Endothelial cell of umbilical vein (primary cell): ENCODE data around the gene ATP6V0A4. TPM values are rescaled to one million over a fixed set of nuclear protein-coding genes. Genes with fewer than 3 reads are reported as not detected.

Experiments
- BruUV-seq: library from RNA; stranded (reverse); fragments of 400-500 nt; replicated peaks from 2 replicates; lab custom pipeline; 2021; lab: Mats Ljungman, UMichigan
- CTCF ChIA-PET: fragments of 300-600, 350-600 bp; sonication (Branson Sonifier 250); formaldehyde crosslinking; loops from one replicate; lab custom pipeline; 2021; ENCODE audit warnings: antibody characterized with exemption, inconsistent platforms; lab: Charles Lee
- POLR2A ChIA-PET: fragments of 300-600, 350-600 bp; sonication (Branson Sonifier 250); formaldehyde crosslinking; loops from one replicate; lab custom pipeline; 2021; ENCODE audit warnings: antibody characterized with exemption, inconsistent platforms; lab: Charles Lee
- DNase-seq: peaks from one replicate; pipeline ENCODE4 v3.0.0-alpha.2; 2011; ENCODE audit warnings: low read depth, low spot score
- FAIRE-seq: peaks from 2 replicates; lab custom pipeline; 2011; peaks lifted over from hg19 to GRCh38; lab: Jason Lieb, UNC
- H2AFZ ChIP-seq: 2 replicates; pipeline ENCODE4 v1.6.0; 2012; ENCODE audit warnings: low read depth, low read length, control low read depth, inconsistent platforms
- H3K27ac ChIP-seq: 2 replicates; pipeline ENCODE4 v1.5.1; 2011; ENCODE audit warnings: low read depth, mild to moderate bottlenecking, control low read depth, low read length, moderate library complexity; ENCODE audit not compliant: insufficient read depth
- H3K27me3 ChIP-seq, 2 experiments: 2 replicates each; pipeline versions ENCODE4 v1.6.0 to v1.6.1; 2011; ENCODE audit warnings: low read length in 2 of 2, mixed read lengths in 1 of 2; ENCODE audit not compliant: control insufficient read depth in 2 of 2, insufficient read depth in 2 of 2
- H3K36me3 ChIP-seq, 2 experiments: 2 replicates in 1 of 2; 3 replicates in 1 of 2; pipeline ENCODE4 v1.5.1; 2011; ENCODE audit warnings: low read length in 2 of 2, mild to moderate bottlenecking in 1 of 2, moderate library complexity in 1 of 2; ENCODE audit not compliant: control insufficient read depth in 2 of 2, insufficient read depth in 2 of 2; ENCODE audit errors: extremely low read depth in 1 of 2
- H3K4me1 ChIP-seq: 3 replicates; pipeline ENCODE4 v1.5.1; 2011; ENCODE audit warnings: mild to moderate bottlenecking, low read length; ENCODE audit not compliant: control insufficient read depth, insufficient read depth; ENCODE audit errors: extremely low read depth
- H3K4me2 ChIP-seq: 2 replicates; pipeline ENCODE4 v1.6.1; 2011; ENCODE audit warnings: low read length, control low read depth, mixed read lengths; ENCODE audit not compliant: insufficient read depth
- H3K4me3 ChIP-seq, 3 experiments: fragments of 200-600 bp in 1 of 3; sonication (generic), shearing (Covaris generic) in 1 of 3; replicated peaks in 1 of 3; 2 replicates each; pipeline ENCODE4 v1.5.1; 2011 to 2016; ENCODE audit warnings: control low read depth in 3 of 3, low read length in 3 of 3, mild to moderate bottlenecking in 2 of 3, inconsistent platforms in 1 of 3, low read depth in 1 of 3, moderate library complexity in 1 of 3; ENCODE audit not compliant: insufficient read depth in 1 of 3
- H3K79me2 ChIP-seq: 2 replicates; pipeline ENCODE4 v1.6.0; 2012; ENCODE audit warnings: low read length, inconsistent platforms; ENCODE audit not compliant: control insufficient read depth, insufficient read depth
- H3K9ac ChIP-seq: replicated peaks from 2 replicates; pipeline ENCODE3; 2011; ENCODE audit warnings: low read length, control low read depth; ENCODE audit not compliant: insufficient read depth; ENCODE audit errors: extremely low read depth
- H3K9me1 ChIP-seq: replicated peaks from 3 replicates; pipeline ENCODE4 v1.6.0; 2011; ENCODE audit warnings: mild to moderate bottlenecking, low read length; ENCODE audit not compliant: control insufficient read depth, insufficient read depth; ENCODE audit errors: extremely low read depth
- H3K9me3 ChIP-seq: replicated peaks from 2 replicates; pipeline ENCODE4 v1.5.1; 2012; ENCODE audit warnings: low read length, inconsistent platforms; ENCODE audit not compliant: control insufficient read depth, insufficient read depth
- H4K20me1 ChIP-seq: replicated peaks from 2 replicates; pipeline ENCODE3; 2011; ENCODE audit warnings: mild to moderate bottlenecking, low read length; ENCODE audit not compliant: control insufficient read depth, insufficient read depth; ENCODE audit errors: extremely low read depth
- EZH2 ChIP-seq: IDR thresholded peaks from 2 replicates; pipeline ENCODE4 v1.6.1; 2012; ENCODE audit warnings: borderline replicate concordance, low read depth, mild to moderate bottlenecking, moderate library complexity, low read length, inconsistent platforms; ENCODE audit not compliant: severe bottlenecking
- FOS ChIP-seq: IDR thresholded peaks from 2 replicates; pipeline ENCODE4 v1.6.1; 2011; ENCODE audit warnings: mild to moderate bottlenecking, low read length, moderate library complexity, borderline replicate concordance; ENCODE audit not compliant: insufficient read depth
- GATA2 ChIP-seq: IDR thresholded peaks from 2 replicates; pipeline ENCODE4 v1.7.0; 2011; ENCODE audit warnings: low read depth, mild to moderate bottlenecking, moderate library complexity, mixed read lengths, low read length; ENCODE audit not compliant: insufficient read length, insufficient read depth
- JUN ChIP-seq: IDR thresholded peaks from 2 replicates; pipeline ENCODE4 v1.6.1; 2011; ENCODE audit warnings: borderline replicate concordance, low read depth; ENCODE audit not compliant: insufficient read length, insufficient read depth
- MYC ChIP-seq: IDR thresholded peaks from one replicate; pipeline ENCODE4 v1.6.1; 2011; ENCODE audit warnings: mild to moderate bottlenecking, low read depth, low read length
- POLR2A ChIP-seq: IDR thresholded peaks from 2 replicates; pipeline ENCODE4 v1.6.1; 2012; ENCODE audit warnings: low read depth, mild to moderate bottlenecking, control low read depth, low read length
- POLR2AphosphoS5 ChIP-seq: IDR thresholded peaks from 2 replicates; pipeline ENCODE4 v1.6.1; 2012; ENCODE audit warnings: low read depth, mild to moderate bottlenecking, control low read depth, low read length, moderate library complexity; ENCODE audit not compliant: insufficient read depth
- dilution Hi-C: fragments of 300-500 bp; cut with MboI; formaldehyde crosslinking; loops from one replicate; pipeline ENCODE4 v1.15.0; 2019; ENCODE audit warnings: low sequenced_read_pairs; ENCODE audit not compliant: extremely low pct_ligation_motif_present
- intact Hi-C: fragments of 100-400 bp; cut with micrococcal nuclease; formaldehyde crosslinking; loops from one replicate; pipeline ENCODE4 v1.10.0; 2022
- polyA plus RNA-seq, 4 experiments: library from polyadenylated mRNA; depleted of rRNA in 3 of 4; stranded (reverse) in 3 of 4; unstranded in 1 of 4; fragments of >200 nt; gene quantifications; 2 replicates each; pipeline versions ENCODE4 v1.2.1 to v1.2.3, GENCODE V29; 2011 to 2012; ENCODE audit warnings: missing spikeins in 1 of 4
- total RNA-seq: library from RNA; stranded (reverse); gene quantifications from 2 replicates; pipeline ENCODE4 v1.2.3, GENCODE V29; 2021
- TF ChIP-seq, protein P1 (sequence below): IDR thresholded peaks from 2 replicates; pipeline ENCODE4 v1.6.1; 2011; ENCODE audit not compliant: insufficient read depth, insufficient read length
- TF ChIP-seq, protein P2 (sequence below), 2 donors: IDR thresholded peaks; 1 replicate in 1 of 2; 2 replicates in 1 of 2; pipeline ENCODE4 v1.5.1; 2011; ENCODE audit warnings: low read length in 2 of 2, mild to moderate bottlenecking in 2 of 2, moderate library complexity in 2 of 2, control low read depth in 1 of 2, inconsistent platforms in 1 of 2, low read depth in 1 of 2; ENCODE audit not compliant: insufficient read depth in 1 of 2; ENCODE audit errors: extremely low read depth in 1 of 2

ATP6V0A4 gene
- total and polyA plus RNA-seq, 2 donors (not counting 3 experiments of a cell fraction or from before 2014, with no cell fraction given): 0.07 to 0.24 TPM

DNA sequence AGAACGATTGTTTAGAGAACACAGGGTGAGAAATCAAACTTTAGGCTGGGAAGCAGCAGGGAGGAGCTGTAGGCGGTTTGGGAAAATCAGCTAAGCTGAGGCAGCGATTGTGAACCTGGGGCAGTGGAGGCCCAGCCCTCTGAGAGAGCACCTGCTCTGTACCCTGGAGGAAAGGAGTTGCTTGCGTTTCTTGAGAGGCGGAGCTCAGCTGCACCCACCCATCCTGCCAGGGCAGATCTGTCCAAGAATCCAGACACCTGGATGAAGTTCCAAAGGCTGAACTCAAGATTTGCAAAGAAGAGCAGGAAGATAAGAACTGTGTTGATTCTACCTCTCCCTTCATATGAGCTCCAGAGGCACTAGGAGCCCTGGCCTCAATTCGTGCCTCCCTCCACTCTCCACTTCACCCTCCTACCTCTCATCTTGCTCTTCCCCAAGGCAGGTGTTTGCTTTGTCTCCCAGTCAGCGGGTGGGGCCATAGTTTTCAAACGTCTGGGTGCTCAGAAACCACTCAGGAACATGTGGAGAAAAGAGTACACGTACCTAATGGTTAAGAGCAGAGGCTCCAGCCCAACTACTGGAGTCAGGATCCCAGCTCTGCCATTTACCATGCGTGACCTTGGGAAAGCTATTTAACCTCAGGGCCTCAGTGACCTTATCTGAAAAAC is 21.7 kb downstream of the ATP6V0A4 start:
- DNase-seq: no peak
- Histone ChIP-seq H3K9me1 (no peaks in the 10 kb centered on the region), H3K4me1 (no peaks in the 10 kb centered on the region), H4K20me1 (no peaks in the 10 kb centered on the region), H3K27ac (no peak overlapping the region), H3K27me3 (no peaks in the 10 kb centered on the region), H3K36me3 (no peaks in the 10 kb centered on the region), H3K9ac (no peak overlapping the region), H3K4me3 (no peak overlapping the region), H3K9me3 (no peaks in the 10 kb centered on the region), H3K79me2 (no peaks in the 10 kb centered on the region), H3K4me2 (no peak overlapping the region), H2AFZ (no peak overlapping the region)
- POLR2A ChIA-PET: no interaction called here
- CTCF ChIA-PET: no interaction called here
- no peak for TF ChIP-seq POLR2A
- TF ChIP-seq MYC: no peak
- no peak for TF ChIP-seq JUN
- TF ChIP-seq FOS: no peak
- no peak for TF ChIP-seq GATA2
- BruUV-seq: no TSS peak
- intact Hi-C loops (no loop called here), dilution Hi-C loops (no loop called here)
- no peak for FAIRE-seq

DNA sequence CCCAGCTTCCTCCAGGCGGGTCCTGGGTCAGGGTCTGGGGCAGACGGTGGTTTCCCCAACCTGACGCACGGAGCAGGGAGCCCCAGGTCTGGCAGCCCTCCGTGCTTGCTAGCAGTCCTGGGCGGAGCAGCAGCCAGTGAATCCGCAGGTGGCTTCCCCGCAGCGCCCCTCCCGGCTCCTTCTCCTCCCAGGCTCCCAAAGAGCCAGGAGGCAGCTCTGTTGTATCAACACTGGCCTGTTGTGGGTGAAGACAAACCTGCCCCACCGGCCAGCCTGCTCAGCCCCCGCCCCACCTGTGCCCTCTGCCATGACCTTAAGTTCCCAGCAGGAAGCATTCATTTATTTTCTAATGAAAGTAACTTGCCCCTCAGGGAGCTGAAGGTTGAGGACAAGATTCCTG is 24.2 kb downstream of the ATP6V0A4 start:
- Histone ChIP-seq H3K4me2 (no peak overlapping the region), H4K20me1 (no peaks in the 10 kb centered on the region), H3K27me3 (no peaks in the 10 kb centered on the region), H3K27ac (no peak overlapping the region), H2AFZ (no peak overlapping the region), H3K36me3 (no peaks in the 10 kb centered on the region), H3K4me1 (no peaks in the 10 kb centered on the region), H3K9me3 (no peaks in the 10 kb centered on the region), H3K4me3 (no peak overlapping the region), H3K9me1 (no peaks in the 10 kb centered on the region), H3K9ac (no peak overlapping the region), H3K79me2 (no peaks in the 10 kb centered on the region)
- TF ChIP-seq, protein P1, sequence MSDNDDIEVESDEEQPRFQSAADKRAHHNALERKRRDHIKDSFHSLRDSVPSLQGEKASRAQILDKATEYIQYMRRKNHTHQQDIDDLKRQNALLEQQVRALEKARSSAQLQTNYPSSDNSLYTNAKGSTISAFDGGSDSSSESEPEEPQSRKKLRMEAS: no peak
- TF ChIP-seq FOS (no peak), EZH2 (no peak), JUN (no peak), GATA2 (no peak), POLR2AphosphoS5 (no peak), MYC (no peak), POLR2A (no peak)
- TF ChIP-seq, protein P2, sequence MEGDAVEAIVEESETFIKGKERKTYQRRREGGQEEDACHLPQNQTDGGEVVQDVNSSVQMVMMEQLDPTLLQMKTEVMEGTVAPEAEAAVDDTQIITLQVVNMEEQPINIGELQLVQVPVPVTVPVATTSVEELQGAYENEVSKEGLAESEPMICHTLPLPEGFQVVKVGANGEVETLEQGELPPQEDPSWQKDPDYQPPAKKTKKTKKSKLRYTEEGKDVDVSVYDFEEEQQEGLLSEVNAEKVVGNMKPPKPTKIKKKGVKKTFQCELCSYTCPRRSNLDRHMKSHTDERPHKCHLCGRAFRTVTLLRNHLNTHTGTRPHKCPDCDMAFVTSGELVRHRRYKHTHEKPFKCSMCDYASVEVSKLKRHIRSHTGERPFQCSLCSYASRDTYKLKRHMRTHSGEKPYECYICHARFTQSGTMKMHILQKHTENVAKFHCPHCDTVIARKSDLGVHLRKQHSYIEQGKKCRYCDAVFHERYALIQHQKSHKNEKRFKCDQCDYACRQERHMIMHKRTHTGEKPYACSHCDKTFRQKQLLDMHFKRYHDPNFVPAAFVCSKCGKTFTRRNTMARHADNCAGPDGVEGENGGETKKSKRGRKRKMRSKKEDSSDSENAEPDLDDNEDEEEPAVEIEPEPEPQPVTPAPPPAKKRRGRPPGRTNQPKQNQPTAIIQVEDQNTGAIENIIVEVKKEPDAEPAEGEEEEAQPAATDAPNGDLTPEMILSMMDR (IDR thresholded peaks at IDR 0.05; ENCODE audit: extremely low read depth in 1 of 2, insufficient read depth in 1 of 2, low read depth in 1 of 2, low read length in 2 of 2): no peak
- intact Hi-C loops: no loop called here
- BruUV-seq: no TSS peak
- dilution Hi-C loops: no loop called here
- POLR2A ChIA-PET: no interaction called here
- CTCF ChIA-PET: no interaction called here
- FAIRE-seq (no peak), DNase-seq (no peak)
